ENCODE measurements around the gene USP17L26.
"Not testable (repeated sequence)": the region's sequence is repeated elsewhere in the genome, so short reads cannot be mapped to it uniquely, and the experiment has no call there.

USP17L26 gene, protein sequence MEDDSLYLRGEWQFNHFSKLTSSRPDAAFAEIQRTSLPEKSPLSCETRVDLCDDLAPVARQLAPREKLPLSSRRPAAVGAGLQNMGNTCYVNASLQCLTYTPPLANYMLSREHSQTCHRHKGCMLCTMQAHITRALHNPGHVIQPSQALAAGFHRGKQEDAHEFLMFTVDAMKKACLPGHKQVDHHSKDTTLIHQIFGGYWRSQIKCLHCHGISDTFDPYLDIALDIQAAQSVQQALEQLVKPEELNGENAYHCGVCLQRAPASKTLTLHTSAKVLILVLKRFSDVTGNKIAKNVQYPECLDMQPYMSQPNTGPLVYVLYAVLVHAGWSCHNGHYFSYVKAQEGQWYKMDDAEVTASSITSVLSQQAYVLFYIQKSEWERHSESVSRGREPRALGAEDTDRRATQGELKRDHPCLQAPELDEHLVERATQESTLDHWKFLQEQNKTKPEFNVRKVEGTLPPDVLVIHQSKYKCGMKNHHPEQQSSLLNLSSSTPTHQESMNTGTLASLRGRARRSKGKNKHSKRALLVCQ

DNA sequence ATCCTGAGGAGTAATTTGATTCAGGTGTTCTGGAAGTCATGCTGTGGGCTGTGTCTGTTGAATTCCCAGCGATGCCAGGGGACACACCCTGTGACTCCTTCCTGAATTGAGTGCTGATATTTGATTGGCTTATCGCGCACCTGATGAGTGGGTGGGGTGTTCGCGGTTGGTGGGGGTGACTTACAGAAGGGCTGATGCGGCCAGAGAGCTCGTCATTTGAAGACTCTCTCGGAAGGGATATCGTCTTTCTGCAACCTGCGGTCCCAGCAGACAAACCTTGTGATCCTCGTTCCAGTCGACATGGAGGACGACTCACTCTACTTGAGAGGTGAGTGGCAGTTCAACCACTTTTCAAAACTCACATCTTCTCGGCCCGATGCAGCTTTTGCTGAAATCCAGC is at the start of gene USP17L26:
TSS of gene USP17L26 (plus strand) at position 301 of the 400 bp plus-strand sequence. CDS start at position 301, 0 bp downstream.
- DNase-seq (ENCODE audit: low spot score) = not testable (repeated sequence)

DNA sequence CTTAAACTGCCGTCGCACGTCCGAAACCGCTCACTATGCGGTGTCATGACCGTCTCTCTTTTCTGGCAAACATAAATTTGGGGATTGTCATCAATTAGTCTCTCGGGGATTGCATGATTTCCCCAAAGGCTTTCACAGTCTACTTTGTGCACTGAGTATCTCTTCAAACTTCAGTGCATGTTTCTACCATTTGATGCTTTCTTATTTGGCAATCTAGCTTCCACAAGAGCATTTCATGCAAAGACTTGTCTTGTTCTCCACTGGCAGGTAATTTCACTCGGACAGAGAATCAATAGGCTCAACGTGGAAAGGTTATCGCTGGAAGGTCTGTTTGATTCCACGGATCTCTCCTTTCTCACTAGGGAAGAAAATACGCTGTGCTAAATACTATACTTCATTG is 10.3 kb upstream of the USP17L26 start:
- not testable (repeated sequence) for DNase-seq (ENCODE audit: low spot score)

DNA sequence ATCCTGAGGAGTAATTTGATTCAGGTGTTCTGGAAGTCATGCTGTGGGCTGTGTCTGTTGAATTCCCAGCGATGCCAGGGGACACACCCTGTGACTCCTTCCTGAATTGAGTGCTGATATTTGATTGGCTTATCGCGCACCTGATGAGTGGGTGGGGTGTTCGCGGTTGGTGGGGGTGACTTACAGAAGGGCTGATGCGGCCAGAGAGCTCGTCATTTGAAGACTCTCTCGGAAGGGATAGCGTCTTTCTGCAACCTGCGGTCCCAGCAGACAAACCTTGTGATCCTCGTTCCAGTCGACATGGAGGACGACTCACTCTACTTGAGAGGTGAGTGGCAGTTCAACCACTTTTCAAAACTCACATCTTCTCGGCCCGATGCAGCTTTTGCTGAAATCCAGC is 9.6 kb upstream of the USP17L26 start, which contains the start of gene USP17L24:
TSS of gene USP17L24 (plus strand) at position 301 of the 400 bp plus-strand sequence. CDS start at position 301, 0 bp downstream.
- not testable (repeated sequence) for DNase-seq (ENCODE audit: low spot score)

DNA sequence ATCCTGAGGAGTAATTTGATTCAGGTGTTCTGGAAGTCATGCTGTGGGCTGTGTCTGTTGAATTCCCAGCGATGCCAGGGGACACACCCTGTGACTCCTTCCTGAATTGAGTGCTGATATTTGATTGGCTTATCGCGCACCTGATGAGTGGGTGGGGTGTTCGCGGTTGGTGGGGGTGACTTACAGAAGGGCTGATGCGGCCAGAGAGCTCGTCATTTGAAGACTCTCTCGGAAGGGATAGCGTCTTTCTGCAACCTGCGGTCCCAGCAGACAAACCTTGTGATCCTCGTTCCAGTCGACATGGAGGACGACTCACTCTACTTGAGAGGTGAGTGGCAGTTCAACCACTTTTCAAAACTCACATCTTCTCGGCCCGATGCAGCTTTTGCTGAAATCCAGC is 4.8 kb upstream of the USP17L26 start, which contains the start of gene USP17L25:
TSS of gene USP17L25 (plus strand) at position 301 of the 400 bp plus-strand sequence. CDS start at position 301, 0 bp downstream.
- DNase-seq (ENCODE audit: low spot score) = not testable (repeated sequence)

DNA sequence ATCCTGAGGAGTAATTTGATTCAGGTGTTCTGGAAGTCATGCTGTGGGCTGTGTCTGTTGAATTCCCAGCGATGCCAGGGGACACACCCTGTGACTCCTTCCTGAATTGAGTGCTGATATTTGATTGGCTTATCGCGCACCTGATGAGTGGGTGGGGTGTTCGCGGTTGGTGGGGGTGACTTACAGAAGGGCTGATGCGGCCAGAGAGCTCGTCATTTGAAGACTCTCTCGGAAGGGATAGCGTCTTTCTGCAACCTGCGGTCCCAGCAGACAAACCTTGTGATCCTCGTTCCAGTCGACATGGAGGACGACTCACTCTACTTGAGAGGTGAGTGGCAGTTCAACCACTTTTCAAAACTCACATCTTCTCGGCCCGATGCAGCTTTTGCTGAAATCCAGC is 4.6 kb downstream of the USP17L26 start, which contains the start of gene USP17L5:
TSS of gene USP17L5 (plus strand) at position 301 of the 400 bp plus-strand sequence. CDS start at position 301, 0 bp downstream.
- DNase-seq (ENCODE audit: low spot score) = not testable (repeated sequence)

DNA sequence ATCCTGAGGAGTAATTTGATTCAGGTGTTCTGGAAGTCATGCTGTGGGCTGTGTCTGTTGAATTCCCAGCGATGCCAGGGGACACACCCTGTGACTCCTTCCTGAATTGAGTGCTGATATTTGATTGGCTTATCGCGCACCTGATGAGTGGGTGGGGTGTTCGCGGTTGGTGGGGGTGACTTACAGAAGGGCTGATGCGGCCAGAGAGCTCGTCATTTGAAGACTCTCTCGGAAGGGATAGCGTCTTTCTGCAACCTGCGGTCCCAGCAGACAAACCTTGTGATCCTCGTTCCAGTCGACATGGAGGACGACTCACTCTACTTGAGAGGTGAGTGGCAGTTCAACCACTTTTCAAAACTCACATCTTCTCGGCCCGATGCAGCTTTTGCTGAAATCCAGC is 9.4 kb downstream of the USP17L26 start, which contains the start of gene USP17L27:
TSS of gene USP17L27 (plus strand) at position 301 of the 400 bp plus-strand sequence. CDS start at position 301, 0 bp downstream.
- not testable (repeated sequence) for DNase-seq (ENCODE audit: low spot score)

DNA sequence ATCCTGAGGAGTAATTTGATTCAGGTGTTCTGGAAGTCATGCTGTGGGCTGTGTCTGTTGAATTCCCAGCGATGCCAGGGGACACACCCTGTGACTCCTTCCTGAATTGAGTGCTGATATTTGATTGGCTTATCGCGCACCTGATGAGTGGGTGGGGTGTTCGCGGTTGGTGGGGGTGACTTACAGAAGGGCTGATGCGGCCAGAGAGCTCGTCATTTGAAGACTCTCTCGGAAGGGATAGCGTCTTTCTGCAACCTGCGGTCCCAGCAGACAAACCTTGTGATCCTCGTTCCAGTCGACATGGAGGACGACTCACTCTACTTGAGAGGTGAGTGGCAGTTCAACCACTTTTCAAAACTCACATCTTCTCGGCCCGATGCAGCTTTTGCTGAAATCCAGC is 14.1 kb downstream of the USP17L26 start, which contains the start of gene USP17L28:
TSS of gene USP17L28 (plus strand) at position 301 of the 400 bp plus-strand sequence. CDS start at position 301, 0 bp downstream.
- DNase-seq (ENCODE audit: low spot score) = not testable (repeated sequence)

DNA sequence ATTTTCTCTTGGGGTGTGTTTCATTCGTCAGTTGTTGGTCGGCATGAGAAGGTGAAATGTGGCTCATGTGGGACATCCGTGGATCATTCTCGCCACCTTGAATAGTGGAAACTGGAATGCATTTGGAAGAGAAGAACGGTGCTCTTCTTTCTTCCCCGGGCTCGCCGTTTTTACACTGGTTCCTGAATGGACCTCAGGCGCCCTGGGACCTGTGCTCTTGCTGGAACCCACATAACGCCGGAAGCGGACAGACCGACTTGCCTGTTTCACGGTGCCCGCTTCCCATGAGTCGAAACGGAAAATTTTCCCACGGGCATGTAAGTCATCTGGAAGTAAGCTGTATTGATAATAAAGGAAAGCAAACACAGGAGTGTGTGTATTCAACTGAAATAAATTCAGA is 16.4 kb downstream of the USP17L26 start:
- not testable (repeated sequence) for DNase-seq (ENCODE audit: low spot score)

DNA sequence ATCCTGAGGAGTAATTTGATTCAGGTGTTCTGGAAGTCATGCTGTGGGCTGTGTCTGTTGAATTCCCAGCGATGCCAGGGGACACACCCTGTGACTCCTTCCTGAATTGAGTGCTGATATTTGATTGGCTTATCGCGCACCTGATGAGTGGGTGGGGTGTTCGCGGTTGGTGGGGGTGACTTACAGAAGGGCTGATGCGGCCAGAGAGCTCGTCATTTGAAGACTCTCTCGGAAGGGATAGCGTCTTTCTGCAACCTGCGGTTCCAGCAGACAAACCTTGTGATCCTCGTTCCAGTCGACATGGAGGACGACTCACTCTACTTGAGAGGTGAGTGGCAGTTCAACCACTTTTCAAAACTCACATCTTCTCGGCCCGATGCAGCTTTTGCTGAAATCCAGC is 18.9 kb downstream of the USP17L26 start, which contains the start of gene USP17L29:
TSS of gene USP17L29 (plus strand) at position 301 of the 400 bp plus-strand sequence. CDS start at position 301, 0 bp downstream.
- not testable (repeated sequence) for DNase-seq (ENCODE audit: low spot score)

DNA sequence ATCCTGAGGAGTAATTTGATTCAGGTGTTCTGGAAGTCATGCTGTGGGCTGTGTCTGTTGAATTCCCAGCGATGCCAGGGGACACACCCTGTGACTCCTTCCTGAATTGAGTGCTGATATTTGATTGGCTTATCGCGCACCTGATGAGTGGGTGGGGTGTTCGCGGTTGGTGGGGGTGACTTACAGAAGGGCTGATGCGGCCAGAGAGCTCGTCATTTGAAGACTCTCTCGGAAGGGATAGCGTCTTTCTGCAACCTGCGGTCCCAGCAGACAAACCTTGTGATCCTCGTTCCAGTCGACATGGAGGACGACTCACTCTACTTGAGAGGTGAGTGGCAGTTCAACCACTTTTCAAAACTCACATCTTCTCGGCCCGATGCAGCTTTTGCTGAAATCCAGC is 28.4 kb downstream of the USP17L26 start, which contains the start of gene USP17L30:
TSS of gene USP17L30 (plus strand) at position 301 of the 400 bp plus-strand sequence. CDS start at position 301, 0 bp downstream.
- DNase-seq (ENCODE audit: low spot score) = not testable (repeated sequence)

DNA sequence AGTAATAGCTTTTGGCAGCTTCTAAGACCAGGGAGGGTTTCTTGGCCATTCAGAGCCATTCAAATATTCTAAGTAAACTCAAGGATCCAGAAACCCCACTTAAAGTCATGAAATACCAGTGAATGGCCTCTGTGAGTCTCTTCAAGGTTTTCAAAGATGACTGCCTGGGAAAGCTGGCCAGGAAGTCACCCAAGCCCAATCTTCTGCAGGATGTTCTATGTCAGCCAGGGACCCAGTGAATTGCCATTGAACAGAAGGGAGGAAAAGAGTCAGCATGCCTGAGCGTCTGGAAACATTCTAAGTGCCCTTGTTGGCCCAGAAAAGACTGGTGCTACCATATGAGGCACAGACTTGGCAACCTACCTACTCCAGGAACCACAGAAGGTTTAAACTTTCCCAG is 45.4 kb downstream of the USP17L26 start:
- not testable (repeated sequence) for DNase-seq (ENCODE audit: low spot score)

DNA sequence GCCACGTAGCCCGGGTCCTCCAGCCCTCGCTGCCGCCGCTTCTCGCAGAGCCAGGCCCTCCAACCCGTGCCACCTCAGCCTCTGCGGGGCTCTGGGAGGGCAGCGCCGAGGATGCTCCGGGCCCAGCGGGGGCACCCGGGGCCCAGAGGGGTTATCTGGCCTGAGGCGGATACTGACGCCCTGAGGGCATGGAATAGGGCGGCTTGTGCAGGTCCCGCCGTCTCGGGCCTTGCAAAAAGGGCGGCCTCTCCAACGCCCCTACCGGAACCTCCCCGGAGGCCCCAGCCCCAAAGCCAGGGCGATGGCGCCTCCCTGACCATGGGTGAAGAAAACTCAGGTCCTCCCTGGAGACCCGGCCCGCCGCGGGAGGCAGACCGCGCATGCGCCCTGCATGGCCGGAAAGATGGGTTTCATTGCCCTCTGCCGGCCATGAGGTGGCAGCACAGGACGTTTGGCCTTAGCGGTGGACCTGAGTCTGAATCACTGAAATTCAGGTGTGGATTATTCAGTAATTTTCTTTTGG is 46.6 kb downstream of the USP17L26 start:
- DNase-seq (ENCODE audit: low spot score) = not testable (repeated sequence)

DNA sequence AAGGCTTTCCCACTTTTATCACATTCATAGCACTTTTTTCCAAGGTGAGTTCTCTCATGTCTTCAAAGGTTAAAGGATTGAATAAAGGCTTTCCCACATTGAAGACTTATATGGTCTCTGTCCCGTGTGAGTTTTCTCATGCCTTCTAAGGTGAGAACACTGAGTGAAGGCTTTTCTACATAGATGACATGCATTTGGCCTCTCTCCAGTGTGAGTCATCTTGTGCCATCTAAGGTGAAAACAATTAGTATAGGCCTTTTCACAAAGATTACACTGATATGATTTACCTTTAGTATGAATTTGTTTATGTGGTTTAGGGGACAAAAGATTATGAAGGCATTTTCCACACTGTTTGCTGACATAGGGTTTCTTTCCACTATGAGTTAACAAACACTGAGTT is 49.7 kb downstream of the USP17L26 start:
- DNase-seq (ENCODE audit: low spot score) = no peak
